Stimulated activated CD4-positive, alpha-beta T cell treated with anti-CD3 and anti-CD28 coated beads, Interleukin-4, amount 100 ng/mL, for 24 hours (primary cell): ENCODE measurements around the gene ADCYAP1.

Source experiments
- DNase-seq: peaks from one replicate; pipeline ENCODE4 v3.0.0-alpha.2; 2020

Gene ADCYAP1

GRCh38 chr18:911025-911424, 6.4 kb downstream of the ADCYAP1 start:
- no peak for DNase-seq

DNA sequence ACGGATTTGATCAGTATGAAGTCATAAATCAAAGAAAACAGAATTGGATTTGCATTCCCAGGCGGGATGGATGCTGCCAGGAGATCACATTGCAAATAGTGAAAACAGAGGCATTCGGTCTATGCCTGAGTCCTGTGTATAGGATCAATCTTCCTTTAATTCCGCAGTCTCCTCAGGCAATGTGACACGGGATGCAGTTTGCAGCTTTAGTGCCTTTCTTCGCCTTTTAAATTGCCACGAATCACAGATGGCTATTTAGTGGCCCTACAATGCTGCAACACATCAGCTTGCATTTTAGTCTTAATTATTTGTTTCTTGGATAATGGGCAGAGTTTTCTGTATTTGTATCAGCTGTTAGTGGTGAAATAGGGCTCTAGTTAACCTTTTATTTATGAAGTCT, 6.8 kb downstream of the ADCYAP1 start:
- DNase-seq = no peak

- no peak for DNase-seq
Observed at GRCh38 chr18:916562-916961, 11.9 kb downstream of the ADCYAP1 start.

- no peak for DNase-seq
Observed at GRCh38 chr18:919078-919477, 14.4 kb downstream of the ADCYAP1 start.

DNA sequence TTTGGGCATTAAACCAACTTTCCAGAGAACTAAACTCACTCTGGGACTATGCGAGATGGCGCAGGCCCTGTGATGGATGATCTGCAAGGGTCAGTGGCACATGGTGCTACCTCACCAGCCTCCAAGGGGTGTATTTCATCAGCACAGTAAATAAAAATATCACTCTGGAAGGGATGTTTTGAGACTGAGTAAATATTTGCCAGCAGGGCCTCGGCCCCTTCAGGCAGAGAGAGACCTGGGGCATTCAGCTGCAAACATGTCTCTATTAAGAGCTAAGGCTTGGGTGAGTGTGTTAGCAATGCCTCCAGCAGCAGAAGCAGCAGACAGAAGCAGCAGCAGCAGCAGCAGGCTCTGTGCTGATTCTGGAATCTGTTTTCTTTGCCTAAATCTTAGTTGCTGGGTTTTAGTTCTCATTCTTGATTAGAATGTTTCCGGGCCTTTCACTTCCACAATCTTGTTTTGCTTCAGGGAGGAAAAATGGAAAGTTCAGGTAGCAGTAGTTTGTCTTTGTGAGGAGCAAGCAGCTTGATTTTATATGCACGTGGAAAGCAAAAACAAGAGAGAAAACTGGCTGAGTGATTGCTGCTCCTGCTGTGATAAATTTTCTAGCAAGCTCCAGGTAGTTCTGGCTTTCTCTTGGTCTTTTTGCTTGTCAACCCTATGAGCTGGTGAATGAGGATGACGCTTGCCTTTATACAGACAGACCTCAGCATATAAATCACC, 18.6 kb downstream of the ADCYAP1 start:
- no peak for DNase-seq

DNA sequence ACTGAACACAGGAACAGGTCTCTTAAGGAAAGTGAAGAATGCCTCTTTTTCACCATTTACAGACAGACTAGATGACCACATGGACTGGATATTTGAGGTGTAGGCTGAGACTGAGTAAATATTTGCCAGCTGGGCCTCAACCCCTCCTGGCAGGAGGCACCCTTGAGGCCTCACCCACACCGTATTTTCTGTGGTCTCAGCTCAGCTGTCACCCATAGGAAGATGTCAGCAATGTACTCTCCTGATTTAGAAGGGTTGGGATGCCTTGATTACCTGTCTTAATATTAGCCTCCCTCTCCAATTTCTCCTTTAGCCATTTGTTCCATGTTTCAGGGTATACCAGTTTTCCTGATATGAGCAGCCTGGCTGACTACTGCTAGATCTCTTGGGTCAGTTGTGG, 20.3 kb downstream of the ADCYAP1 start:
- DNase-seq = no peak

DNA sequence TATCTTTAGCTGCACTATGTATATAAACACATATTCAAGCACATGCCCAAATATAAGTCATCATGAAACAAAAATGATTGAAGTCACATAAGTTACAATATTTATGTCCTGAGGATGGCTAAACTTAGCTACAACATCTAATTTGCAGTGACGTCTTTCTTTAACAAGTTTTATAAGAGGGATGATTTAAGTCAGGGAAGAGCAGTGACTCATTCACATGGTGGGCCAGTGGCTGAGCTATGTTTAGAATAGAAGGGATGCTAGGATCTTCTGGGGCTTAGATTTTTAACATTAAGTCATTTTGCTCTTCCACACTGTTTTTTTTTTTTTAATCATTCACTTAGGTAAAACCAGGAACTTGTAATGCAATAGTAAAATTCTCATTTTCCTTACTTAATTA, 22.3 kb downstream of the ADCYAP1 start:
- no peak for DNase-seq

GRCh38 chr18:933082-933481, 28.4 kb downstream of the ADCYAP1 start:
- DNase-seq = no peak

GRCh38 chr18:934518-935133, 30.0 kb downstream of the ADCYAP1 start:
- no peak for DNase-seq

GRCh38 chr18:936941-937340, 32.3 kb downstream of the ADCYAP1 start:
- DNase-seq = no peak

GRCh38 chr18:939166-939565, 34.5 kb downstream of the ADCYAP1 start:
- no peak for DNase-seq

GRCh38 chr18:939958-940357, 35.3 kb downstream of the ADCYAP1 start:
- no peak for DNase-seq

DNA sequence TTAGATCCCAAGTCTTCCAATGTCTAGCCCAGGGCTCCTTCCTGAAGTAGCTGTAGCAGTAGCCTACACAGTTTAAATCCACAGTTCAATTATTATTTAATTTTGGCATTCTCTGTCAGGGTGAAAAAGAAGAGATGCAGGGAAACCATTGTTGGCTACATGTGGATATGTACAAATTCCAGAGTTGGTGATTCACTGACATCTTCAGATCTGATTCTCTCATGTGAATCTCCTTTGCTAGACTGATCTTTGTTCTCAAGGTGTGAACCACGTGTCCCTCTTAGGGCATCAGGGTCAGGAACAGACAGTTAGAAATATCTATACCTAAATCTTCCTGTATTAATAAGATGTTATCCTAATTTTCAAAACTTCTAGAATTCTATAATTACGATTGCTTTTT, 36.7 kb downstream of the ADCYAP1 start:
- DNase-seq = no peak

DNA sequence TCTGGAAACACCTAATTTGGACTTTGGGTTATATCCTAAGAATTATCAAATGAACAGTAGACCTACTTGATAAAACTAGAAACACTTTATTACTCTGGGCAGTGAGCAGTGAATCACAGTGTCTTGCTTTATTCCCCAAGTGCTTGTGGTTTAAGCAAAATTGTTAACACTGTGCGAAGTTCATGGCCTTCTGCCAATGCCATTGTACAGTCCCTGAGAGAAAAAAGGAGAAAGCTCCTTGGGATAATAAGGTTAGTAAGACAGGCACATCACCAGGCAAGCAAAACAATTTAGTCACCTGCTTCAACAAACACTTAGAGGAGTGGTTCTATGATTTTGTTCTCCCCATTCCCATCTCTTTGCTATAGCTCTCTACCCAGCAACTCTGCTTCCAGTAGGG, 39.8 kb downstream of the ADCYAP1 start:
- no peak for DNase-seq

DNA sequence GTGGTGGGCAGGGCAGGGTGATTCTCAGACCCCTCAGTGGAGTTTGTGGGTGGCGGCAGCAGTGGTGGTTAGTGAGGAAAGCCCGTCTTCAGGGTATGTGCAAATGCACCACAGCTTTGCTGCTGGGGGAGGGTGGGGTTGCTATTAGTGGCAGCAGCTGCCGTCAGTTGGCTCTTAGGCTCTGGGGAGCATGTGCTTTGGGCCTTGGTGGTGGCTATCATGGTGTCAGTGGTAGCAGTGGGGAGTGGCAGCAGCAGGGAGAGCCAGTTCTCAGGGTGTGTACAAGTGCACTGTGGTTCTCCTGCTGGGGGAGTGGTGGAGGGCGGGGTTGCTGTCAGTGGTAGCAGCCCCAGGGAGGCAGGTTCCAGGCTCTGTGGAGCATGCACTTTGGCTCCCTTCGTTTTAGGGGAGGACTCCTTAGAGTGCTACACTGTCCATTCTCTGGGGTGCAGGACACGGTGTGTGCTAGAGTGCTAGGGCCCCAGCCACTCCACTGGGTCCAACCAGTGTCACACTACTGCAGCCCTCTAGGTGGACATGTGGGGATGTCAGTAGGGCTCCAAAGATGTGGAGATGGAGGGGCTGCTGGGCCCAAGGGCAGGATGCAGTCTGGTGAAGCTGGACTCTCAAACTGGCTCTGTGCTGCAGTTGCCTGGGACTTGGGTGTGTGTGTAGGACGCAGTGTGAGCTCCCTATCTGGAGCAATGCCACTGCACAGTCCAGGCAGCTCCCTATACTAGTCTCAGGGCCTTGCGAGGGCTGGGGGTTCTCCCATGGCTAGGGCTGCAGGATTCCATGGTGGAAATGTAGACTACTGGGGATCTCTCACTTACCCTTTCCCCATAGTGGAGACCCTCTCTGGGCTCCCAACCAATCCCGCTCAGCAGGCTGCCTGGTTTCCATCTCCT, 45.3 kb downstream of the ADCYAP1 start:
- DNase-seq = no peak

- DNase-seq = no peak
Observed at GRCh38 chr18:950882-951495, 46.3 kb downstream of the ADCYAP1 start.

GRCh38 chr18:955384-956066, 50.9 kb downstream of the ADCYAP1 start:
- DNase-seq = no peak

- DNase-seq = no peak
Observed at GRCh38 chr18:957829-958228, 53.2 kb downstream of the ADCYAP1 start.

GRCh38 chr18:959854-960253, 55.2 kb downstream of the ADCYAP1 start:
- DNase-seq = no peak
